ENCODE results near the gene ALG14. TPM values are rescaled to one million over a fixed set of nuclear protein-coding genes. Genes with fewer than 3 reads are reported as not detected.

ALG14 gene
- polyA plus RNA-seq, 1 of the 3 experiments (the other 2 are of a cell fraction), result 2.5 TPM

GRCh38 chr1:95117207-95118066 is 44.7 kb upstream of the ALG14 start, which contains the start of gene TLCD4:
Gene TLCD4 (plus strand): TSS chr1:95117355. CDS start chr1:95143902, 26,547 bp downstream.
- POLR2A ChIA-PET, result interaction anchor here (1.0 to 1.6 kb wide), 2 partner anchors 45 to 99 kb away, joined by 3 to 9 read pairs; partner anchors contain the start of gene ALG14

More at GRCh38 chr1:95117207-95118066, 44.7 kb upstream of the ALG14 start, which contains the start of gene TLCD4:
- 0 out of 2 replicates have a peak, but pooled peaks have one; percentile 7 for TF ChIP-seq TEAD4 (IDR thresholded peaks at IDR 0.05; ENCODE audit: borderline replicate concordance, insufficient read depth)
- peak; percentile 20; the same call in 1 of the 2 replicates for TF ChIP-seq NFIC (IDR thresholded peaks at IDR 0.05; ENCODE audit: borderline replicate concordance)
- TF ChIP-seq REST (IDR thresholded peaks at IDR 0.05; ENCODE audit: low read depth, low read length), result no peak
- TF ChIP-seq TAF1 (IDR thresholded peaks at IDR 0.05; ENCODE audit: borderline replicate concordance, low read depth, low read length), result peak; percentile 25; the same call in 1 of the 2 replicates
- TF ChIP-seq EP300 (IDR thresholded peaks at IDR 0.05; ENCODE audit: borderline replicate concordance in 1 of 2, low read depth in 1 of 2, low read length in 1 of 2), result 0 out of 4 replicates have a peak, but pooled peaks of 1 of the 2 experiments have one; percentile 16
- peak; percentile 12; the same call in 1 of the 2 replicates for TF ChIP-seq MAX (IDR thresholded peaks at IDR 0.05; ENCODE audit: low read depth)
- peak within 1 kb of the TSS; percentile 92 for H2AFZ ChIP-seq (ENCODE audit: low read depth)
- H3K9me3 ChIP-seq, result no peaks in the 10 kb centered on the region
- peak; percentile 88 for DNase-seq
- H3K4me3 ChIP-seq (ENCODE audit: low read depth in 2 of 2, low read length in 1 of 2), result peak within 1 kb of the TSS; percentile 69 to 77
- peak within 1 kb of the TSS; percentile 67; the same call in 1 of the 2 replicates for H3K9ac ChIP-seq
- CTCF ChIA-PET, result interaction anchor here (0.7 to 2.6 kb wide), 15 partner anchors 11 to 263 kb away, joined by 3 to 30 read pairs (median 4); partner anchors contain the start of gene RWDD3
- H3F3A ChIP-seq (replicated peaks; ENCODE audit: insufficient read depth), result peaks cover 5% of the 10 kb centered on the region
- peak within 1 kb of the TSS; percentile 82 for H3K4me2 ChIP-seq
- H3K36me3 ChIP-seq (replicated peaks in 1 of 2; ENCODE audit: control insufficient read depth in 1 of 2, insufficient read depth in 2 of 2, low read length in 1 of 2), result no peaks in the 10 kb centered on the region
- no peaks in the 10 kb centered on the region for H3K79me2 ChIP-seq (ENCODE audit: insufficient read depth)
- no peaks in the 10 kb centered on the region for H4K20me1 ChIP-seq (ENCODE audit: insufficient read depth)
- H3K4me1 ChIP-seq (ENCODE audit: control insufficient read depth in 1 of 2, insufficient read depth in 2 of 2, low read depth in 1 of 2, low read length in 1 of 2), result peaks cover 0 to 7% of the 10 kb centered on the region in 2 experiments; a peak in 2 of 4 replicates
- peak within 1 kb of the TSS in 1 of 2 experiments; percentile 23; a peak in 1 of 4 replicates for H3K27ac ChIP-seq (ENCODE audit: low read depth in 2 of 2, low read length in 1 of 2)
- no peaks in the 10 kb centered on the region for H3K9me2 ChIP-seq
- WGBS (ENCODE audit: low lambda C conversion rate), result 0% methylated on average over 16 of the region's 108 CpGs
- no peaks in the 10 kb centered on the region; the same call in 1 of the 2 replicates for H3K27me3 ChIP-seq (ENCODE audit: insufficient read depth)

All from SK-N-SH (cell line).